ENCODE data around the gene EGLN3.

Gene EGLN3

GRCh38 chr14:33876274-33876673, 74.6 kb downstream of the EGLN3 start:
- DNase-seq (ENCODE audit: low read depth in 2 of 2, low spot score in 1 of 2): no peak
